ENCODE measurements around the gene PLCL2.

DNA sequence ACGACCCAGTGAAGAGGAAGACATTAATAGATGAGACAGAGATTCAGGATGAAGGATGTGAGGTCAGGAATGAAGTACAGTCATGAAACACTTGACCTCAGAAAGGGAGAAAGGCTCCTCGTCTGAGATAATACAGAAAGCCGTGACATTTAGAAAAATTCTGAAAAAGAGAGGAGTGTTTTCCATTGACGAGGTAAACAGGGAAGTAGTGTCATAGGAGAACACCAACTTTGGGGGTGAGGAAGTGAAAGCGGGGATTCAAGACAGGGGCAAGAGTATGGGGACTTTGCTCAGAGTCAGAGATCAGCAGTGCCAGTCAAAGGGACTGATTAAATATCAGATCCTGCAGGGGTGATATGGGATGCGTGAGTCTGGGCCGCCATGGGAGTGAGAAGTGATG lies 160.9 kb downstream of the PLCL2 start:
- TF ChIP-seq, protein P1, sequence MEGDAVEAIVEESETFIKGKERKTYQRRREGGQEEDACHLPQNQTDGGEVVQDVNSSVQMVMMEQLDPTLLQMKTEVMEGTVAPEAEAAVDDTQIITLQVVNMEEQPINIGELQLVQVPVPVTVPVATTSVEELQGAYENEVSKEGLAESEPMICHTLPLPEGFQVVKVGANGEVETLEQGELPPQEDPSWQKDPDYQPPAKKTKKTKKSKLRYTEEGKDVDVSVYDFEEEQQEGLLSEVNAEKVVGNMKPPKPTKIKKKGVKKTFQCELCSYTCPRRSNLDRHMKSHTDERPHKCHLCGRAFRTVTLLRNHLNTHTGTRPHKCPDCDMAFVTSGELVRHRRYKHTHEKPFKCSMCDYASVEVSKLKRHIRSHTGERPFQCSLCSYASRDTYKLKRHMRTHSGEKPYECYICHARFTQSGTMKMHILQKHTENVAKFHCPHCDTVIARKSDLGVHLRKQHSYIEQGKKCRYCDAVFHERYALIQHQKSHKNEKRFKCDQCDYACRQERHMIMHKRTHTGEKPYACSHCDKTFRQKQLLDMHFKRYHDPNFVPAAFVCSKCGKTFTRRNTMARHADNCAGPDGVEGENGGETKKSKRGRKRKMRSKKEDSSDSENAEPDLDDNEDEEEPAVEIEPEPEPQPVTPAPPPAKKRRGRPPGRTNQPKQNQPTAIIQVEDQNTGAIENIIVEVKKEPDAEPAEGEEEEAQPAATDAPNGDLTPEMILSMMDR (IDR thresholded peaks at IDR 0.05): no peak
- no peak for TF ChIP-seq POLR2A (IDR thresholded peaks at IDR 0.05)
